Measurements from ENCODE around the gene DNAJC4.

Gene DNAJC4

GRCh38 chr11:64225608-64226506 lies 4.5 kb upstream of the DNAJC4 start, which contains the start of the genes NUDT22 and TRPT1:
NUDT22 (plus strand) TSS chr11:64226274; CDS start chr11:64226653, 379 bp downstream.
TRPT1 (minus strand) TSS chr11:64226186; CDS start chr11:64225860, 326 bp downstream.
- peak; percentile 37 for TF ChIP-seq CTCF (IDR thresholded peaks at IDR 0.05; ENCODE audit: low read depth, low read length, missing control alignments)
- in situ Hi-C loops (cut with HindIII; ENCODE audit: low sequenced_read_pairs) = no loop called here
- no peak for DNase-seq (ENCODE audit: low read depth)
- H3K4me3 ChIP-seq (ENCODE audit: low read depth, low read length) = peak within 1 kb of the TSS; percentile 61

GRCh38 chr11:64226507-64227051 lies 3.8 kb upstream of the DNAJC4 start:
- no peak for DNase-seq (ENCODE audit: low read depth)
- H3K4me3 ChIP-seq (ENCODE audit: low read depth, low read length) = peak overlapping the region; percentile 61
- in situ Hi-C loops (cut with HindIII; ENCODE audit: low sequenced_read_pairs) = no loop called here
- no peak for TF ChIP-seq CTCF (IDR thresholded peaks at IDR 0.05; ENCODE audit: low read depth, low read length, missing control alignments)

- H3K4me3 ChIP-seq (ENCODE audit: low read depth, low read length) = peak overlapping the region; percentile 61
- TF ChIP-seq CTCF (IDR thresholded peaks at IDR 0.05; ENCODE audit: low read depth, low read length, missing control alignments) = no peak
- no peak for DNase-seq (ENCODE audit: low read depth)
- in situ Hi-C loops (cut with HindIII; ENCODE audit: low sequenced_read_pairs) = no loop called here
Observed at GRCh38 chr11:64227405-64227956, 2.9 kb upstream of the DNAJC4 start.

- DNase-seq (ENCODE audit: low read depth) = no peak
- TF ChIP-seq CTCF (IDR thresholded peaks at IDR 0.05; ENCODE audit: low read depth, low read length, missing control alignments) = no peak
- in situ Hi-C loops (cut with HindIII; ENCODE audit: low sequenced_read_pairs) = no loop called here
- no peak overlapping the region for H3K4me3 ChIP-seq (ENCODE audit: low read depth, low read length)
Observed at GRCh38 chr11:64229090-64229743, 1.1 kb upstream of the DNAJC4 start.

- in situ Hi-C loops (cut with HindIII; ENCODE audit: low sequenced_read_pairs) = no loop called here
- H3K4me3 ChIP-seq (ENCODE audit: low read depth, low read length) = peak overlapping the region; percentile 70
- DNase-seq (ENCODE audit: low read depth) = no peak
- no peak for TF ChIP-seq CTCF (IDR thresholded peaks at IDR 0.05; ENCODE audit: low read depth, low read length, missing control alignments)
Observed at GRCh38 chr11:64229744-64230170, 591 bp upstream of the DNAJC4 start.

- TF ChIP-seq CTCF (IDR thresholded peaks at IDR 0.05; ENCODE audit: low read depth, low read length, missing control alignments) = no peak
- DNase-seq (ENCODE audit: low read depth) = no peak
- in situ Hi-C loops (cut with HindIII; ENCODE audit: low sequenced_read_pairs) = no loop called here
- H3K4me3 ChIP-seq (ENCODE audit: low read depth, low read length) = peak overlapping the region; percentile 70
Observed at GRCh38 chr11:64230985-64231365, 627 bp downstream of the DNAJC4 start.
